Testis (tissue), 2 donors: ENCODE measurements around the gene ARID2.

Experiments used
- CTCF ChIP-seq, 3 experiments: fragments of 450-650 bp in 2 of 3; fragments of 200-600 bp in 1 of 3; sonication (generic) in 1 of 3; IDR thresholded peaks; one replicate each; pipeline ENCODE4 v1.5.1; 2016 to 2019; ENCODE audit warnings: antibody characterized with exemption in 3 of 3, mild to moderate bottlenecking in 2 of 3, moderate library complexity in 1 of 3
- POLR2A ChIP-seq: fragments of 450-650 bp; IDR thresholded peaks from one replicate; pipeline ENCODE4 v1.6.1; 2017; ENCODE audit warnings: antibody characterized with exemption, mild to moderate bottlenecking, moderate library complexity

DNA sequence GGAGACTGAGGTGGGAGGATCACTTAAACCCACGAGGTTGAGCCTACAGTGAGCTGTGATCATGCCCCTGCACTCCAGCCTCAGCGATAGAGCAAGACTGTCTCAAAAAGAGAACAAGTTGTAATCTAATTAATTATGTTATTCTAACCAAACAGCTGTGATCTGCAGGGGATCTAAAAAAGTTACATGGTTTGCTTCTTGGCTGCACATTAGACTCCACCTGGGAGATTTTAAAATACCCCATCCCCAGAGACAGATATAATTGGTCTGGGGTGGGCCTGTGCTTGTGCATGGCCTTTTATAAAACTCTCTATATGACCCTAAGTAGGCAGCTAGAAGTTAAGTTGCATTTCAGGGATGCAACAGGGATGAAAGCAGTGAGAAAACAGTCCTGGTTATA lies 184.1 kb downstream of the ARID2 start:
- TF ChIP-seq CTCF (IDR thresholded peaks at IDR 0.05) = no peak
- no peak for TF ChIP-seq POLR2A
